GM15510 (cell line): ENCODE results near the gene PCDH15.

Source experiments
- POLR2A ChIP-seq: IDR thresholded peaks from 3 replicates; pipeline ENCODE4 v1.6.1; 2011; ENCODE audit warnings: borderline replicate concordance; ENCODE audit not compliant: insufficient read length; ENCODE audit errors: extremely low read depth

Gene PCDH15

DNA sequence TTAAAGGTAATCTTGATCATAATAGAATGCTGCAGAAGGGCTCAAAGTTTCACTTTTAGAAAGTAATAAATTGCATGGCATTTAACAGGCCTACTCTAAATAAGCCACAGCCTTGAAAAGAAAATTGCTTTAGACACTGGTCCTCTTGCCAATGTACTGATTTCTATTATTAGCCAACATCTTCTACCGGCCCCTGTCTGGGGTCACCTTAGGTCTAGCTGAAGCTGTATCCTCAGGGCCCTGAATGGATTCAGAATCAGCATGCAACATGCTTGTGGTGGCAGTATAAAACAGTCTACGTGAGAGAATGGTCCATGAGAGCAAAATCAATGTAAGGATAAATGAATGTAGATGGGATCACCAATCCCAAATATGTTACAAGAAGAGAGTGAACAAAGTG, 541.9 kb downstream of the PCDH15 start:
- TF ChIP-seq POLR2A = no peak

DNA sequence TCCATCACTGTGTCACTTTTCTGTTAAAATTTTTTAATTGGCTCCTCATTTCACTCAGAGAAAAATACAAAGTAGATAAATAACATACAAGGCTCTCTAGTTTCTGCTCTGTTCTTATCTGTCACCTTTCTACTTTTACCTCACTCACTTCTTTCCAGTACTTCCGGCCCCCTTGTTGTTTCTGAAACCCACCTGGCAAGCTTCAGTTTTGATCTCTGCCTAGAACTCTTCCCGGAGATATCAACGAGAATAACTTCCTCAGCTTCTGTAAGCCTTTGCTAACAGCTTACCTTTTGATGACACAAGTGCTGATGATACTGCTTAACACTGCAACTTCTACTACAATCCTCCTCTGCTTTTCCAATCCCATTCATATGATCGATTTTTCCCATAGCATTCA, 566.2 kb downstream of the PCDH15 start:
- TF ChIP-seq POLR2A = no peak

DNA sequence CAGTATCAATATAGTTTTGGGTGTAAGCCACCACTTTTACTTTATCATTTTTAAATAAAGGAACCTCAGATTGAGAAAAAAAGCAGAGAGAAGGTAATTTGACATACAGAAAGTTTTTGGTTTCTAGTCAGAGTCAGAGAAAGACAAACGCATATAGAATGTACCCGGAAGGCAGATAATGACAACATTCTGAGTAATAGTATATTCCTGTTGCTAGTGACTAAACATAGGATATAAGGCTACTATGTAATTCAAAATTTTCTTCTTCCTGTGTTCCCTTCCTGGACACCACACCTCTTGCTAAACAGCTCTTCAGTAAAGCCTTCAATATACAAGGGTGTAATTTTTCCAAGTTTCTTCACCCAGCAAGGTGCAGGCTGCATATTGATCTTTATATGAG, 597.6 kb downstream of the PCDH15 start:
- TF ChIP-seq POLR2A = no peak

DNA sequence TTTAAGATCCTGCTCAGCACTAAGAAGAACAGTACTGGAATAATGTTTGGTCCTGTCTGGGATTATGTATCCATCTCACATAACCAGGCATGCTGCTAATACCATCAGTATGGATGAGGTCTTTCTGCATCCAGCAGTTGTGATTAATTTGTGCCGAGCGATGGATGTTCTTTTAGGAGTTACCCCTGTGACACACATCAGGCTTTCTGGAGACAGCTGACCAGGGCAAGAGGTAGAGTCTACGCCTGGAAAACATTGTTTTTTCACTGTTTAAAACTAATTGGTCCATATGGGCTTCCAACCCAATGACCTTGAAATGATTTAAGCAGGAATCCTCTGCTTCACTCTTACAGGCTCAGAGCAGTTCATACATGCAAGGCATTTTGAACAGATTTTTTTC, 603.0 kb downstream of the PCDH15 start:
- no peak for TF ChIP-seq POLR2A

DNA sequence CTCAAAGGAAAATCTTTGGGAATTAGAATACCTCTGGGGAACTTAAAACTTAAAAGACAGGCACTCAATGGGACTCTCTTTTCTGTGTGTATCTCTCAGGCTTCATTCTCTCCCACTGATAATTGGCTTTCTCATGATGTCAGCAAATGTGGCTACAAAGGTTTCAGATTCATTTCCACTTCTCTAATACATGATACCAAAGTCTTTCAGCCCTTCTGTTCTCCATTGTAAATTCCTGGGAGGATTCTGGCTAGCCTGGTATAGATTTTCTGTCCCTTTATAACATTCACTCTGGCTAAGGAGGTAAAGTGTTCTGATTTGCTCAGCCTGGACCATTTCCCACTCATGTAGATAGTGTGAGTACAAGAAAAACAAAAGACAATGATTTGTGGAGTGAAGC, 606.2 kb downstream of the PCDH15 start:
- no peak for TF ChIP-seq POLR2A

DNA sequence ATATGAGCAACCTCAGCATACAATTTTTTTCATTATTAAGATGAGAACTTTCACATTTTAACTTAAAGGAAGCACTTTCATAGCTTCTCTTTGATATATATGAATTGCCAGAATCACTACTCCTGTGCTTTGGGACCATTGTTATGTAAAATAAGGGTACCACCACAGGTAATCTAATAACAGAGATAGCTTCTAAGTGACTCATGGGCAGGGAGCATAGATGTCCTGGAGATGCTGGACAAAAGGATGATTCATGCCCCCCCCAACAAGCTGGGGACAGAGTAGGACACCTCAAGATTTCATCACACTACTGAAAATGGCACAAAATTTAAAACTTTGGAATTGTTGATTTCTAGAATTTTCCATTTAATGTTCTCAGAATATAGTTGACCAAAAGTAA, 641.1 kb downstream of the PCDH15 start:
- TF ChIP-seq POLR2A = no peak

DNA sequence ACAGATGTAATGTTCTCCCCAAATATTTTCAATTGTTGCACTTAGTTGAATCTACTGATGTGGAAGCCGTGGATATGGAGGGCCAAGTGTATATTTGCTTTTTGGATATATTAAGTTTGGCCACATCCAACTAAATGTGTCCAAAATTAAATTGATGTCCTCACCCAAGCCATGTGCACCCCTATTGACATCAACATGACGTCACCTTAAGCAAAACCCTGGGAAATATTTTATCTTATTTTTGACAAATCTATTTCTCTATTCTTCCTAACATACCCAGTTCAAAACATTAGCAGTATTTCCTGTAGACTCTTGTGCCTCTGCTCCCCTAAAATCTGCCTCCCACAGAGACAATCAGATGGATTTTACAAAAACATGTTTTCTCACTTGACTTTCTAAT, 652.5 kb downstream of the PCDH15 start:
- TF ChIP-seq POLR2A = no peak

DNA sequence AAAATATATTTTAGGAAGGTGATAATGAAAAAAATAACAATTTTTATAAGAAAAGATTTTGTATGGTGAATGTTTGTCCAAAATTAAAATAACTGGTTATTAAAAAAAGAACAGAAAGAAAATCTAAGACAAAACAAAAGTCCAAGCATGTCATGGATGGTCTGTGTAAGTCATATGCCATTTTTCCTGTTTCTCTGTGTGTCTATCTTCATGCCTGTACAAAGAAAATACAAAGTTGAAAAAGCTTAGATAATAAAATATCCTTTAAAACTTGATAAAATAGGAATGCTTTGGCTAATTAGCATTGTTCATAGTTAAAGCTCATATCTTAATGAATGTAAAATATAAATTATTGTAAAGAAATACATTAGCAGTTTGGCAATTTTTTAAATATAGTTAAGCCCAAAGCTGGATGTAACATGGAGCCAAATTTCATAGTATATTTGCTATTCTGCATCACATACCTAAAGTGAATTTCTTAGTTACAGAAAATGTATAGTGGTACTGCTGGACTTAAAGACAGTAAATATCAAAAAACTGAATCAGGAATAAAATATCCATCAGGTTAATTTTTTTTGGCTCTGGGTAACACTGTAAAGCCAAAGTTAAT, 661.1 kb downstream of the PCDH15 start:
- no peak for TF ChIP-seq POLR2A

DNA sequence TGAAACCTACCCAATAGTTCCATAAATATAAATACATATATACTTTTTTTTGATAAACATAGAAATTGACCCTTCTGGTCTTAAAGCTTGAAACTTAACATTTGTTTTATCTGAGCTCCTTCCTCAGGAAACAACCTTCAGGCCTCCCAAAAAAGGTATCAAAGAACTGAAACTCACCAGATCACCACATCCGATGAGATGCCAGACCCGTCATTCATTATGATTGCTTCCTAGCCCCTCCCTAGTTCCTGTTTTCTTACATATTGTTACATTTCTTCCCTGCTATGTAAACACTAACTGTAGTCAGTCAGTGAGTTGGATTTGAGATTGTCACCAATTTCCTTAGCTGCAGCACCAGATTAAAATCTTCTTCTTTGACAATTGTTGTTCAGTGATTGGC, 663.6 kb downstream of the PCDH15 start:
- TF ChIP-seq POLR2A = no peak

DNA sequence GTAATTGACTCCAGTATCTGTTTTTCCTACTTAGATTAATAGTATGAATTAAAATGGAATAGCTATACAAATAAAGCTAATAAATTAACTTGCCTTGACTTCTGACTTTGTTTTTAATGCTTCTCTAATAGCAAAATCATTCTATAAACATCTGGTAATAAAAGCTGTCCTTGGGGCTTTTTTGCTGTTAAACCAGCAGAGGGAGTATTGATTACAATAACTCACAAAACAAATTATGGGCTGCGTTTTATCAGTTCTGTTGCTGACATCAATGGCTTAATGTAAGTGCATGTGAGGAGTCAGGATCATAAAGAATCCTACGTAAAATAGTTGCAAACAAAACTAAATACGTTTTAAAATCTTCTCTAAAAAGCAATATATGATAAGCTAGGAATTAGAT, 667.8 kb downstream of the PCDH15 start:
- TF ChIP-seq POLR2A = no peak

DNA sequence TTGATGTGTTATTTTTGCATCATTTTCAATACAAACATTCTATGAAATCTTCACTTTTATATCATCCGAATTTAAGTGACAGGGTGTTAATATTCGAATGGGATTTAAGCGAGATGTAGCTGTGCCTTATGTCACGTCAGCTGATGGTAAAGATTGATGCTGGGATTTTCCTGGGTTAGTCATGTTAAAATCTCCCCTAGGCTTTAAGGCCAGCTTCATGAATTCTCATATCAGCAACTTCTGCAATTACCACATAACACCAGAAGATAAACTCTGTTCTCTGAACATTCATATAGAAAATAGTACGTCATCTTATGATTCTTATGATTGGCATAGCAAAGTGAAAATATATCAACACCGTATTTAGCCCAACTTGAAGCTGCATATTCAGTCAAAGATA, 669.2 kb downstream of the PCDH15 start:
- no peak for TF ChIP-seq POLR2A

DNA sequence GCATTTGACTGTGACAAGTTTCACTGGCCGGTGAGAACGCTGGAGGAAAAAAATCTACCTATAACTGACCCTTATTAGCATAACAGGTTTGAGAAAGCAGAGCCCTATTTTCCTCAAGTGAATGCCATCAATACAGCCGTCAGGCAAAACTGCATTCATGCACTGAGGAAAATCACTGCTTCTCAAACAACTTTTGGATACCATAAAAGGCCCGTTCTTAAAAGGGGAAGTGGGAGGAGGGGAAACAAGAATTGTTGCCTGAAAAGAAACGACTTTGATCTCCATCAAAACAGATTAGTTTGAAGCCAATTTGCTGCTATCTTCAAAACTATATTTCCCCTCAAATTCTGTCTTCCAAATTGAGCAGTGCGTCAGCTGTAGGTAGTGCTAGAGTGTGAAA, 670.6 kb downstream of the PCDH15 start:
- no peak for TF ChIP-seq POLR2A

DNA sequence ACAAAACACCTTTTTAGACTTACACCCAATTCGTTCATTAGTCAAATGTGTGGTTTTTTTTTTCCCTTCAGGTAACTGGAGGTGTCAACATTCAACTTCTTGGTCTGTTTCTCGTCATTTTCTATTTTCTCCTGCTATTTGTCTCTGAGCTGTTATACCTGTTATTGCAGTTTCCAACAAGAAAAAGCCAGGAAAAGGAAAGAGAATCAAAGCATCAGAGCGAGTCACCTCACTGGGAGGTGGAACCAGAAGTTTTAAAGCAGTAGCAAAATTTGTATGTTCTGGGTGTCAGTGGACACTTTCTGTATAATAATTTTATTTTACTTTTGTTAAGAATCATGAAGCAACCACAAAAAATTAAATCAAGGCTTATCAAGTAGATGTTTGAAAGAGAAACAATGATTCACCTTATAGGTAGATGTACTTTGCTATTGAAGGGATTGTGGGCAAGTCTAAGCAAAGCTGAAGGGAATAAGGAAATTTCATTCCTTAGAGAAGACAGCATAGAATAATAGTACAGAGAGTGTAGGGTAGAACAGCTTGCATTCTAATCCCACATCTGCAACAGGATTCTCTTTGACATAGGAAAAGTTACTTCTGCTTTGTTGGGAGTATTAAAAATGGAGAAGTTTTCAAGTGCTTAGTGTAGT, 675.8 kb downstream of the PCDH15 start:
- TF ChIP-seq POLR2A = no peak

DNA sequence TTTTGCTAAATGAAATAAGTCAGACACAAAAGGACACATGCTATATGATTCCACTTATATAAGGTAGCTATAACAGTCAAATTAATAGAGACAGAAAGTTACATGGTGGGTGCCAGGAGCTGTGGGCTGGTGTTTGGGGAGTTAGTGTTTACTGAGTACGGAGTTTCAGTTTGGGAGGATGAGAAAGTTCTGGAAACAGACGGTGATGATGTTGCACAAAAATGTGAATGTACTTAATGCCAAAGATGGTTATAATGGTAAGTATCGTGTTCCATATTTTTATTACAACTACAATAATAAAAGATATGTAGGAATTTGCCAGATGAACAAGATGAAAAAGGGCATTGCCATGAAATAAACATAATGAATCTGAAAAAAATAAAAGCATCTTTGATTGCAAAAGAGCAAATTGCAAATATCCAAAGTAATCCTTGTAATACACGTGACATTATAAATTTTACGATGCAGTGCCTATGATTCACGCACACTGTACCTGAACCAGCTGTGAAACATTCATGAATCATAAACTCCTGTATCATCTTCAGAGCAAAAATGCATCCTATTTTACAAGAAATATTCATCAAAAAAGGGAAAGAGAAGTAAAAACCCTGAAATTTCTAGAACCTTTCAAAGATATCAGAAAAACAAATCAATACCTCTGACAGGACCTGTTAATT, 676.7 kb downstream of the PCDH15 start:
- TF ChIP-seq POLR2A = no peak

DNA sequence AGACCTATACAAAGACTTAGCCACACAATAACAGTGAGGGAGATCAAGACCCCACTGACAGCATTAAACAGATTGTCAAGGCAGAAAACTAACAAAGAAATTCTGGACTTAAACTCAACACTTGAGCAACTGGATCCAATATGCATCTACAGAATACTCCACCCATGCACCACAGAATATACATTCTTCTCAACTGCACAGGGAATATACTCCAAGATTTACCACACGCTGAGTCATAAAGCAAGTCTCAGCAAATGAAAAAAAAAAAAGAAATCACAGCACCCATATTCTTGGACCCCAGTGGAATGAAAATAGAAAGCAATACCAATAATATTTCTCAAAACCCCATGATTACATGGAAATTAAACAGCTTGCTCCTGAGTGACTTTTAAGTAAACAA, 680.2 kb downstream of the PCDH15 start:
- no peak for TF ChIP-seq POLR2A

DNA sequence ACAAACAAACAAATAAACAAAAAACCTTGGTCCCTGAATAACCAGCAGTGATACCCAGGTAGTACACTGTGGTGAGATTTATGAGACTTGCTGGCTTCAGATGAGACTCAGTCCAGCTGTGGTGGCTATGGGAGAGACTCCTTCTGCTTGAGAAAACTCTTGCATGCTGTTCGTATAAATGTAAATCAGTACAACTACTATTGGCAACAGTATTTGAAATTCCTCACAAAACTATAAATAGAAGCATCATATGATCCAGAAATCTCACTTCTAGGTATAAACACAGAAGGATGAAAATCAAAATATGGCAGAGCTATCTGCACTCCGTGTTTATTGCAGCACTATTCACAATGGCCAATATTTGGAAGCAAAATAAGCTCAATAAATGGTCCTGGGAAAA, 692.1 kb downstream of the PCDH15 start:
- no peak for TF ChIP-seq POLR2A
